GM19395 (cell line): ENCODE data around the gene NFASC.

Source experiments
- ATAC-seq: cut with Tn5 transposase; IDR thresholded peaks from one replicate; pipeline ENCODE4 v1.9.1; 2021; ENCODE audit warnings: mild to moderate bottlenecking, moderate library complexity; ENCODE audit not compliant: unreplicated experiment

Gene NFASC

GRCh38 chr1:205032508-205032907 is 161.8 kb downstream of the NFASC start:
- ATAC-seq, result no peak

GRCh38 chr1:205037539-205037938 is 166.9 kb downstream of the NFASC start:
- no peak for ATAC-seq

GRCh38 chr1:205038132-205038786 is 167.6 kb downstream of the NFASC start:
- no peak for ATAC-seq

- ATAC-seq, result no peak
These were observed 170.5 kb downstream of the NFASC start for GRCh38 chr1:205041001-205041715.

GRCh38 chr1:205041998-205042910 is 171.6 kb downstream of the NFASC start:
- ATAC-seq, result no peak

GRCh38 chr1:205042911-205043806 is 172.5 kb downstream of the NFASC start, which contains the start of gene CNTN2:
CNTN2 (plus strand) TSS chr1:205043212; CDS start chr1:205053186, 9,974 bp downstream.
- no peak for ATAC-seq

GRCh38 chr1:205043866-205044265 is 173.2 kb downstream of the NFASC start:
- no peak for ATAC-seq

GRCh38 chr1:205044741-205045140 is 174.1 kb downstream of the NFASC start:
- ATAC-seq, result no peak

GRCh38 chr1:205045146-205045545 is 174.5 kb downstream of the NFASC start:
- no peak for ATAC-seq

GRCh38 chr1:205046870-205047269 is 176.2 kb downstream of the NFASC start:
- no peak for ATAC-seq

- ATAC-seq, result no peak
These were observed 177.1 kb downstream of the NFASC start for GRCh38 chr1:205047764-205048231.

- ATAC-seq, result no peak
These were observed 177.7 kb downstream of the NFASC start for GRCh38 chr1:205048382-205048781.

GRCh38 chr1:205049479-205049878 is 178.8 kb downstream of the NFASC start:
- no peak for ATAC-seq

GRCh38 chr1:205052690-205053089 is 182.0 kb downstream of the NFASC start:
- ATAC-seq, result no peak

- ATAC-seq, result no peak
These were observed 182.6 kb downstream of the NFASC start for GRCh38 chr1:205053296-205053695.

- no peak for ATAC-seq
These were observed 183.4 kb downstream of the NFASC start for GRCh38 chr1:205054013-205054412.

GRCh38 chr1:205056188-205056611 is 185.5 kb downstream of the NFASC start:
- ATAC-seq, result no peak

GRCh38 chr1:205056956-205057568 is 186.4 kb downstream of the NFASC start:
- ATAC-seq, result no peak

- no peak for ATAC-seq
These were observed 187.3 kb downstream of the NFASC start for GRCh38 chr1:205057808-205058575.
